Spleen (tissue), 7 donors: ENCODE measurements around the gene SLC16A10.

Experiments
- POLR2A ChIP-seq, 3 donors: fragments of 450-650 bp; IDR thresholded peaks; one replicate each; pipeline ENCODE4 v1.5.1; 2017; ENCODE audit warnings: antibody characterized with exemption in 3 of 3, mild to moderate bottlenecking in 1 of 3
- TF ChIP-seq, protein P1 (sequence below), 11 experiments: fragments of 200-600 bp in 7 of 11; fragments of 450-650 bp in 4 of 11; sonication (generic) in 4 of 11; IDR thresholded peaks in 8 of 11; conservative IDR thresholded peaks in 3 of 11; 1 replicate in 7 of 11; 2 replicates in 4 of 11; pipeline versions ENCODE4 v1.4.0 to v1.8.0; 2016 to 2021; ENCODE audit warnings: antibody characterized with exemption in 11 of 11, inconsistent platforms in 4 of 11, mild to moderate bottlenecking in 1 of 11
- donor health status: DM: no; HTN: no; CAD: no; lungs with moderate emphysema.
- donor health status: DM: no; HTN: no; CAD: no.
- donor health status: DM: no; HTN: no; CAD: no.

DNA sequence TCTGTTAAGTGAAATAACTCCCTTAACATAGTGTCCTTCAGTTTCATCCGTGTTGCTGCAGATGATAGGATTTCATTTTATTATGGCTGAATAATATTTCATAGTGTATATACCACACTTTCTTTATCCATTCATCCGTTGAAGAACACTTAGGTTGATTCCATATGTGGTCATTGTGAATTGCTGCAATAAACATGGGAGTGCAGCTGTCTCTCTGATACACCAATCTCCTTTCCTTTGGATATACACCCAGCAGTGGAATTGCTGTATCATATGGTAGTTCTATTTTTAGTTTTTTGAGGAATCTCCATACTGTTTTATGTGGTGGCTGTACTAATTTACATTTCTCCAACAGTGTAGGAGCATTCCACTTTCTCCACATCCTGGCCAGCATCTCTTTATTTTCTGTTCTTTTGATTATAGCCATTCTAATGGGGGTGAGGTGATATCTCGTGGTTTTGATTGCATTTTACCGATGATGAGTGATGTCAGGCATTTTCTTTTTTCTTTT, 193.2 kb downstream of the SLC16A10 start:
- TF ChIP-seq, protein P1, sequence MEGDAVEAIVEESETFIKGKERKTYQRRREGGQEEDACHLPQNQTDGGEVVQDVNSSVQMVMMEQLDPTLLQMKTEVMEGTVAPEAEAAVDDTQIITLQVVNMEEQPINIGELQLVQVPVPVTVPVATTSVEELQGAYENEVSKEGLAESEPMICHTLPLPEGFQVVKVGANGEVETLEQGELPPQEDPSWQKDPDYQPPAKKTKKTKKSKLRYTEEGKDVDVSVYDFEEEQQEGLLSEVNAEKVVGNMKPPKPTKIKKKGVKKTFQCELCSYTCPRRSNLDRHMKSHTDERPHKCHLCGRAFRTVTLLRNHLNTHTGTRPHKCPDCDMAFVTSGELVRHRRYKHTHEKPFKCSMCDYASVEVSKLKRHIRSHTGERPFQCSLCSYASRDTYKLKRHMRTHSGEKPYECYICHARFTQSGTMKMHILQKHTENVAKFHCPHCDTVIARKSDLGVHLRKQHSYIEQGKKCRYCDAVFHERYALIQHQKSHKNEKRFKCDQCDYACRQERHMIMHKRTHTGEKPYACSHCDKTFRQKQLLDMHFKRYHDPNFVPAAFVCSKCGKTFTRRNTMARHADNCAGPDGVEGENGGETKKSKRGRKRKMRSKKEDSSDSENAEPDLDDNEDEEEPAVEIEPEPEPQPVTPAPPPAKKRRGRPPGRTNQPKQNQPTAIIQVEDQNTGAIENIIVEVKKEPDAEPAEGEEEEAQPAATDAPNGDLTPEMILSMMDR (IDR thresholded peaks at IDR 0.05 in 8 of 11, conservative IDR thresholded peaks at IDR 0.05 in 3 of 11), result no peak
- TF ChIP-seq POLR2A (IDR thresholded peaks at IDR 0.05), result no peak
